Heart left ventricle (tissue), 13 donors: ENCODE measurements around the gene RBMS3.

Source experiments
- CTCF ChIP-seq, 12 donors: fragments of 200-600 bp; sonication (generic) in 4 of 12; IDR thresholded peaks; one replicate each; pipeline versions ENCODE4 v1.5.0 to v1.8.0; 2018 to 2022; ENCODE audit warnings: antibody characterized with exemption in 12 of 12, mild to moderate bottlenecking in 5 of 12
- POLR2A ChIP-seq, 2 donors: fragments of 450-650 bp; IDR thresholded peaks; one replicate each; pipeline ENCODE4 v1.6.1; 2017; ENCODE audit warnings: antibody characterized with exemption in 2 of 2, mild to moderate bottlenecking in 2 of 2, moderate library complexity in 2 of 2
- donor health status: ischemic (EF 13 %, LVEDD 7.1; RV severe dilation, severe dysfunction).
- donor health status: DM: no; HTN: yes; CAD: no.
- donor health status: DM: no; HTN: no; CAD: no.
- donor health status: ischemic (EF 25% LVEDD 6.9; RV normal size, moderate dysfunction).
- donor health status: ischemic (EF 25% LVEDD 5.7; RV mildly dilated, moderate dysfunction).
- donor health status: ischemic (EF 35%, LVEDD 5.7; RV mildly dilated, moderate dysfunction).
- donor health status: nonischemic (EF 11% LVEDD 7.7; RV severe dilation, severe dysfunction).
- donor health status: DM: yes; HTN: yes; CAD: no.
- donor health status: PGD.
- donor health status: ischemic (EF 29% LVEDD 5.4; RV normal size, mild dysfunction).
- donor health status: nonischemic (EF 23%, LVEDD 6.1; RV moderate dilation, normal function).

- TF ChIP-seq CTCF (IDR thresholded peaks at IDR 0.05) (no peak), POLR2A (IDR thresholded peaks at IDR 0.05) (no peak)
These were observed 57.5 kb downstream of the RBMS3 start for GRCh38 chr3:29338377-29338776.
